DMS53 treated with DMSO at 0.1 percent for 48 hours (cell line): ENCODE measurements around the gene RBSN.

ENCODE experiments used
- DNase-seq: peaks from one replicate; lab custom pipeline; 2025; ENCODE audit not compliant: unreplicated experiment; lab: John Stamatoyannopoulos, UW

The RBSN gene

GRCh38 chr3:15063656-15064286, 35.2 kb downstream of the RBSN start:
- DNase-seq, result no peak

DNA sequence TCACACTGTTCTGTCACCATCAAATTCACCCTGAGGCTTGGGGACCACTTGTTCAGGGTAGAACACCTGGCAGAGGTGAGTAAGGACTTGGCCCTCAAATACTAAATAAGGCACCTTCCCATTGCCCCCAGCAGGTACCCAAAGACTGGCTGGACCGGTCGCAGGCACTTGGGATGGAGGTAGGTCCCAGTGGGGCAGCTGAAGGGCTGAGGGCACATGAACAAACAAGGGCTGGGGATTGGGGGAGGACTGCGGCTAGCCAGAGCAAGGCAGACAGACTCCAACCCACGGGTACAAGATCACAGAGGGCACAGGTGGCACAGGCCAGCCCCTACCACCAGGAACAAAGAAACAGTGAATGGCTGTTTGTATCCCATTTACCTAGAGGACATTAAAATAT, 35.7 kb downstream of the RBSN start:
- no peak for DNase-seq

DNA sequence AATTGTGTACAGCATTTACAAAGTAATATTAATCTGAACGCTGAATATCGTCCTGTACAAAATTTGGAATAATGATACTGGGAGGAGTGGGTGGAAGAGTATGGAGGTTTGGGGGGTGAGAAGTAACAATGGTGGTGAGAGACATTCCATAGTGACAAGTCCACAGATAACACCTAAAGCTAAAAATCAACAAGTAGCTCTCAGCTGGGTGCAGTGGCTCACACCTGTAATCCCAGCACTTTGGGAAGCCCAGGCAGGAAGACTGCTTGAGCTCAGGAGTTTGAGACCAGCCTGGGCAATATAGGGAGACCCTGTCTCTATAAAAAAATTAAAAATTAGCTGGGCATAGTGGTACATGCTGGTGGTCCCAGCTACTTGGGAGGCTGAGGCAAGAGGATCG, 38.9 kb downstream of the RBSN start:
- DNase-seq, result no peak

DNA sequence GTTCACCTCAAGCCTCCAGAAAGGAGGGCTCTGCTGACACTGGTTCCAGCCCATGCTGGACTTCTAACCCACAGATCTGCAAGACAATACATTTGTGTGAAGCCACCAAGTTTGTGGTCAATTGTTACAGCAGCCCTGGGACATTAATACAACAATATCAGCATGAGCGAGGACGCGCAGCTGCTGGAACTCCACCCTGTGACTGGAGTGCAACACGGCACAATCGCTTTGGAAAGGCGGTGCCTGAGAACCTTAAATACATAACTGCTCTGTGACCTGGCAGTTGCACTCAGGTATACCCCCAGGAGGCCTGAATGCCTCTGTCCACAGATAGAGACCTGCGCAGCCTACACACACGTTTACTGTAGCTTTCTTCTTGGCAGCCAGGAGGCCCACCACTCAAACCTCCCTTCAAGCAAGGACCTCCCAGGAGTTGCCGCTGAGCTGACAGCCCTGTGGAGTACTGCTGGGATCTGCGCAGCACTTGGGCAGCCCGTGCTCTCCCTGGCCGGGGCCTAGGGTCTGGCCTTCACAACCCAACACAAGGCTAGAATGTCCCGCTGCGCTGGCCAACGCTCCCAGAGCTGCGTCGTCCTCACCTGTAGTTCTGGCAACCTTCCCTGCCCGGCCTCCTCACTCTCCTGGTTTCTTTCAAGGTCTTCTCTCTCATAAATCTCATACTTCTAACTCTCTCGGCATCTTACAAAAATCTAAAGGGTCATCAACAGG, 42.1 kb downstream of the RBSN start:
- DNase-seq, result no peak

DNA sequence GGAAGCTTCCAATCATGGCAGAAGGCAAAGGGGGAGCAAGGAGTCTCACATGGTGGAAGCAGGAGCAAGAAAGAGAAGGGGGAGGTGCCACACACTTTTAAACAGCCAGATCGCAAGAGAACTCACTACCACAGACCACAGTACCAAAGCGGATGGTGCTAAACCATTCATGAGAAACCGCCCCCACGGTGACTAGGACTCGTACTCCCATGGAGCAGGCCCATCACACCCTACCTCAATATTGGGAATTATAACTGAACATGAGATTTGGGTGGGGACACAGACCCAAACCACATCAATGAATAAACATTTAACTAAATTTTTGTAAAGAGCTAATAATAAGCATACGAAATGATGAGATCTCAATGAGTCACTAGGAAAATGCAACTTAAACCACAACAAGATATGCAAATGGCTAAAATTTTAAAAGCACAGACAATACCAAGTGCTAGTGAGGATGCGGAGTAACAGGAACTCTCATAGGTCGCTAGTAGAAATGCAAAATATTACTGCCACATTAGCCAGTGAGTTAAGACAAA, 43.9 kb downstream of the RBSN start:
- DNase-seq, result no peak

GRCh38 chr3:15053541-15053940, 45.4 kb downstream of the RBSN start:
- no peak for DNase-seq

DNA sequence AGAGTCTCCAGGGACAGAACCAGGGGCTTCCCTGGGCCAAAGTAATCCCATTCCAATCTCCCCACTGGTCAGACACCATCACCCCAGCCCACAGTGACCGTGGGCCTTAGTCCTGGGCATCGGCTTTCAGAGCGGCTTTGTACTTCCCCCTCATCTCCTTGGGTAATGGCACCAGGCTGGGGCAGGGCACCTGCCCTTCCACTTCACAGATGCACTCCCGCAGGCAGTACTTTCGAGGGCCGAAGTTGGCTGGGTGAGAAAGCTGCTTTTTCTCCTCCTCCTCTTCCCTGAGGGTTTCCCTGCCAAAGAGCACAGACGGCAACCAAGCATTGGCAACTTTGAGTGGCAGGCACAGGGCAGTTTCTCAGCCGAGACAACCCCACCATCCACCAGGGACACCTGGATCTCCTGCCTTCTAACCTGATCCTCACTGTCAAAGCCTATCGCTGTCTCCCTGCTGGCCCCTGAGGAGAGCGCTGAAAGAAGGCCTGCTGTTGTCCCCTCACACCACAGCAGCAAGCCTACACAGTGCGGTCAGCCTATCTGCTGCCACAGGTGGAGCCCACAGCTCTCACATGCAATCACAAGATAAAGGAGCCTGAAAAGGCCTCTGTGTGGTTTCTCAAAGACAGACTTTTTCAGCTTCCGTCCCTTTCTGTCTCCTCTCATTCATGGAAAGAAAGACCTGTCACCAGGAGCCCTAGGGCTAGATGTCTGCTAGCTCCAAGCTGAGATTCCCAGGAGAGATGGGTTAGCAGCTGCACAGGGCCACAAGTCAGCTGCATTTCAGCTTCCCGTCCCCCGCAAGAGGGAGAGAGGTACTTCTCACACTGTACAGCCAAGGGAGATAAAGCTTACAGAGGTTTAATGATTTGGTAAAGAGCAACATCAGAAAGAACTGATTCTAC, 46.4 kb downstream of the RBSN start:
- no peak for DNase-seq

DNA sequence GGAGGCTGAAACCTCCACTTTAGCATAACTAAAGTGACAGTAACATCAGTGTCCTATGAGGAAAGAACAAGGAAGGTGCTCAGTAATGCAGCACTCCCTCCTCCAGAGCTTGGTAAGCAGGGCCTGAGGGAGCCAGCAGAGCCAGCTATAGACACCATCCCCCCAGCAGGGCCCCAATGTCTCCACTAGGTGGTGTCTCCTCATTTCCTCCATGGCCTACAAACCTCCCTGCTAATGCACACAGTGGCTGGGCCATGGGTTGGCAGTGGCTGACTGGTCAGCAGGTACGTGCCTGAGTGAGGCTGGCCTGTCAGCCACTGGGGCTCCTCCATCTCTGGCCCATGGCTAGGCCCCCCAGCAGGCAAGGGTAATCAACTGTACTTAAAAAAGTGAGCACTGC, 47.4 kb downstream of the RBSN start:
- no peak for DNase-seq

DNA sequence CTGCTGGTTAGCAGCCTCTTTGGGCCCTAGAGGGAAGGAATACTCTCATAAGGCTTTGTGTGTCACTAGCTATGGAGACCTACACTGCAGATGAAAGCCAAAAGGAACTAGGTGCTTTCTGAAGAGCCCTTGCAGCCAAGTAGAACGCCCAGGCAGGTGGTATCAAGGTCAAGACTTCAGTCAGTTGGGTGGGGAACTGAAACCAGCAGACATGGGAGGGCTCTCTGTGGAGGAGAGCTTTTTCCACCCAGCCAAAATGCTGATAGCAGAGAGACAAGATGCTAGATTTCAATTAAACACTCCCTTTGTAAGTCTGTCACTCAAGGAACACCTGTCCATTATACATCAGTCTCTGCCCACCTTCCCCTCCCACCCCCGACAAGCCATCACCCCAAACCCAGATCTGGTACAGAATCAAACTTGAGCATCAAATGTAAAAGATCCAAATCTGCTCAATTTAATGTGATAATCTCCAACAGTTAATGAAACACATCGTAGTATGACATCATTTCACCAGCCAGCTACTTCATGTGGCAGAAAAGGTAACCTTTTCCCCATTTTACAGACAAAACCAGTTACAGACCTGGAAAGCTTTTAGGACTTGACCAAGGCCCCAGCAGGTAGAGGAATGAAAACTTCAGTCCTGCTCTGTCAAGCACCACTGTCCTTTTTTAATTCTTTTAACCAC, 48.4 kb downstream of the RBSN start:
- no peak for DNase-seq

DNA sequence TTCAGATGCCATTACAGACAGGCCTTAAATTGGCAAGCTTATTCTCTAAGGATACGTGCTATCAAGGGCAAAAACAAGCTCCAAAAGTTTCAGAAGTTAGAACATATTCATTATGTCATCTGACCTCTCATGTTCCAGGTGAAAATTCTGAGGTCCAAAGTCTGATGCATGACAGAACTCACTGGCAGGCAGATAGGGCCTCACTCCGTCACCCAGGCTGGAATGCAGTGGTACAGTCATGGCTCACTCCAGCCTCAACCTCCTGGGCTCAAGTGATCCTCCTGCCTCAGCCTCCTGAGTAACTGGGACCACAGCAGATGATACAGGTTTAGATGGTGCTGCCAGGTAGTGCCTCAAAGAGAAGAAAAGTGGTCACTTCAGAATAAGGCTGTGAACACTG, 49.4 kb downstream of the RBSN start:
- DNase-seq, result no peak

DNA sequence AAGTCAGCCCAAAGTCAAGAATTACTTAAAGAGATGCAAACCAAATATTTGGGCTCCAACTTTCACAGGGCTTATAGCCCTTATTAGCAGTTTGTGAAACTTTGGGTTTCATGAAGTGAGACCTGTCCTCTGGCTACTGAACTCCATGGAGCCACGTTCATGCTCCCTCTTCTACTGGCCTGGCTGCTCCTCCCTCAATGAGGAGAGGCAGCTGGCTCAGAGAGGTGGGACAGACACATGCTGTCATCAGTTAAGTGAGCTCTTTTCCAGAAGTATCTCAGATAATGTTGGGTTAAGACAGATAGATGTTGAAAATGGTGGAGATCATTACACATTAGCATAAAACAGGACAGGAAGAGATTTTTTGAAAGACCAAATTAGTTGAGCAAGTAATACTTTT, 53.3 kb downstream of the RBSN start:
- DNase-seq, result no peak

- DNase-seq, result no peak
These were observed 54.6 kb downstream of the RBSN start for GRCh38 chr3:15044326-15044725.

GRCh38 chr3:15043408-15044171, 55.4 kb downstream of the RBSN start:
- DNase-seq, result no peak

DNA sequence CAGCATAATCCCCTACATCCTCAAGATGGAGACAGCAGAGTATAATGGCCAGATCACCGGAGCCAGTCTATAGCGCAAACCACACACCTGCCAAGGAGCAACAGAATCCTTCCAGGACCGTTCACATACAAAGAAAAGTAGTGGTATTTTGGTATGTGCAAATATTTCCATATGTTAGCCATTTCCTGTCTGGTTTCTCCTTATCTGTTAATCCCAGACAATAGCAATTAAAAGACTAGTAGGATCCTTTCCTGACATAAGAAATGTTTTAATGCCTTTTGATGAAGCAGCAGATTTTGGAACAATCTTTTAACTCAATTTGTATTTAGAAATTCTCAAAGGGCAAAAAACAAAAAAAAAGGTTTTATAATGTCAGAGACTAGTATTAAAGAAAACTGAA, 56.0 kb downstream of the RBSN start:
- DNase-seq, result no peak

- no peak for DNase-seq
These were observed 57.0 kb downstream of the RBSN start for GRCh38 chr3:15041950-15042349.

DNA sequence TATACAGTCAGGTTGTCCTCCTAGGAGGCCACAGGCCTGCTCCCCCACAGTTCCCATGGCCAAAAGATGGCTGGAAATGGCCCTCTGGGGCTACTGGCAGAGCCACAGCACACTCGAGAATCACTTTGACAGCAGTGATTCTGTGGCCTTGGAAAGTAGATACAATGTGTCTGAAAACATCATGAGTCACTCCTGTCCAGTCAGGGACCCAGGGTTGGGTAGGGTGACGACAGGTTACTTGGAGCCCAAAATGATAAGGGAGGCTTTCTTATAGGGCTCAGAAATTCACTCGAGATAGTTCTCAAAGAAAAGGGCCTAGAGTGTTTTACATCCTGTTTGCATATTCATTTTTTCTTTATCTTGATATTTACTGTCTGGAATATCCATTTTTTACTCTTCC, 58.1 kb downstream of the RBSN start:
- DNase-seq, result no peak

GRCh38 chr3:15038306-15038705, 60.6 kb downstream of the RBSN start:
- no peak for DNase-seq

DNA sequence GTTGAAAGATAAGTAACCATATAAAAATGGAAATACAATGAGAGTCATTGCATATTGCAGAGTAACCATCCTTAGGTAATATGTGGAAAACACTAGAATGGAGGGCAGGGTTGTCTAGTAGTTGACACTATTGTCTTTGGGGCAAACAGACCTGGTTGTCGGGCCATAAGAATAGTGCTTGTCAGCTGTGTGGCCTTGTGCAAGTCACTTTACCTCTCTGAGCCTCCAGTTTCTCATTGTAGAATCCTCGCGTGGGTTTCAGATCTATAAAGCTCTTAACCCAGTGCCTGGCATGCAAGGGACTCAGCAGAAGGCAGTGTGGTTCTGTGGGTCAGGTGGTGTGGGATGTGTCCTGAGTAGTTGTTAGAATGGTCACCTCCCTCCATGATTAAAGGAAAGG, 65.8 kb downstream of the RBSN start:
- no peak for DNase-seq

DNA sequence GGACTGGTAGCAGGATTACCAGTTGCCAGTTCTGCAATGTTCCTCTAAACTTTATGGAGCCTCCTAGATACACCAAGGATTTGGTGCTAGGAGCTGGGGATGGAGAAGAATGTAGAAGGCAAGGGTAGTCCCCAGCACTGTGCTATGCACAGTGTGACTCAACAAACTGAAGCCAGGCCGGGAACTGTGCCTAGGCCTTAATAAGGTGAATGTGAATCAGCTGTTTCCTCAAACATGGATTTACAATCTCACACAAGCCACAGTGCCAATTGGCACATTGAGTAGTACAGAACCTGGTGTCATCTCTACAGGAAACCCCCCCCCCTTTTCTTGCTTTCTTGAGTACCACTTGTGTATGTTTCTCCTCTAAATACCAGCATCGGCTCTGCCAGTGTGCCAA, 66.3 kb downstream of the RBSN start:
- DNase-seq, result no peak

DNA sequence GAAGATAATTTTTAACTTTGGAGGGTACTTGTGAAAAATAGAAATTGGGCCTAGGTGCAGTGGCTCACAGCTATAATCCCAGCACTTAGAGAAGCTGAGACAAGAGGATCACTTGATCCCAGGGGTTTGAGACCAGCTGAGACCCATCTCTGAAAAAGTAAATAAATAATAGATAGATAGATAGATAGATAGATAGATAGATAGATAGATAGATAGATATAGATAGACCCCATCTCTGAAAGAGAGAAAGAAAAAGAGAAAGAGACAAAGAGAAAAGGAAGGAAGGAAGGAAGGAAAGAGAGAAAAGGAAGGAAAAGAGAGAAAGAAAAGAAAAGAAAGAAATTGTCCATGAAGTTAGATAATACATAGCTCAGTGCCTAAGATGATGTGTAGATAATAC, 69.3 kb downstream of the RBSN start:
- no peak for DNase-seq
